HG03095 (cell line): ENCODE data around the gene UBE2QL1.

ENCODE experiments used
- ATAC-seq: cut with Tn5 transposase; IDR thresholded peaks from one replicate; pipeline ENCODE4 v1.9.1; 2021; ENCODE audit warnings: moderate library complexity; ENCODE audit not compliant: unreplicated experiment

The UBE2QL1 gene

DNA sequence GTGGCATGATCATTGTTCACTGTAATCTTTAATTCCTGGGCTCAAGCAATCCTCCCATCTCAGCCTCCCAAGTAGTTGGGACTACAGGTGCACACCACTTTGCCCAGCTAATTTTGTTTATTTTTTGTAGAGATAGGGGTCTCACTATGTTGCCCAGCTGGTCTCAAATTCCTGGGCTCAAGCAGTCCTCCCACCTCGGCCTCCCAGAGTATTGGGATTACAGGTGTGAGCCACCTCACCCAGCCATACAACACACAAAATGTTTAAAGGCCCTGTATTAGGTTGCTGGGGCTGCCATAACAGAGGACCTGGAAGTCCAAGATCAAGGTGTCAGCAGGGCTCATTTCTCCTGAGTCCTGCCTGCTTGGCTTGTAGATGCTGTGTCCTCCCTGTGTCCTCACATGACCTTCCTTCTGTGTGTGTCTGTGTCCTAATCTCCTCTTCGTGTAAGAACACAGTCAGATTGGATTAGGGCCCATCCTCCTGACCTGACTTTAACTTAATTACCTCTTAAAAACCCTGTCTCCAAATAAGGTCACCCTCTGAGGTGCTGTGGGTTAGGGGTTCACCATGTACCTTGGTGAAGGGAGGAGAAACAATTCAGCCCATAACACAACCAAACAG, 5.4 kb downstream of the UBE2QL1 start:
- ATAC-seq, result no peak

DNA sequence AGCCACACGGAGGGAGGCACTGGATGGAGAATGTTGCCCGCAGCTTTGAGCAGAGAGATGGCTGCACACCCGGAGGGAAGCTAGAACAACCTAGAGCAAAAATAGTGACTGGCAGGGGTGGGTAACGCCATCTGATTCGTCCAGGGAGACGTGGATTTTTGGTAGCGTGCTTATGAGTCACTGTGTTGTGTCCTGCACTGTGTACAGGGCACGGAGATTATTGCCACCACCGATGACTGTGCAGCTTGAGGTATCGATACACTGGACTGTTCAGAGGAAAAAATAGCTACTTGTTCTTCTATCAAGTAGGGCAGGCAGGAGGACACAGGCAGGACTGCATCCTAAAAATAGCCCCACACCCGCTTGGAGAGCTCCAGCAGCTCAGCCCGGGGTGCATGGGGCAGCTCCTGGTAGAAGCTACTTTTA, 6.0 kb downstream of the UBE2QL1 start:
- ATAC-seq, result no peak

DNA sequence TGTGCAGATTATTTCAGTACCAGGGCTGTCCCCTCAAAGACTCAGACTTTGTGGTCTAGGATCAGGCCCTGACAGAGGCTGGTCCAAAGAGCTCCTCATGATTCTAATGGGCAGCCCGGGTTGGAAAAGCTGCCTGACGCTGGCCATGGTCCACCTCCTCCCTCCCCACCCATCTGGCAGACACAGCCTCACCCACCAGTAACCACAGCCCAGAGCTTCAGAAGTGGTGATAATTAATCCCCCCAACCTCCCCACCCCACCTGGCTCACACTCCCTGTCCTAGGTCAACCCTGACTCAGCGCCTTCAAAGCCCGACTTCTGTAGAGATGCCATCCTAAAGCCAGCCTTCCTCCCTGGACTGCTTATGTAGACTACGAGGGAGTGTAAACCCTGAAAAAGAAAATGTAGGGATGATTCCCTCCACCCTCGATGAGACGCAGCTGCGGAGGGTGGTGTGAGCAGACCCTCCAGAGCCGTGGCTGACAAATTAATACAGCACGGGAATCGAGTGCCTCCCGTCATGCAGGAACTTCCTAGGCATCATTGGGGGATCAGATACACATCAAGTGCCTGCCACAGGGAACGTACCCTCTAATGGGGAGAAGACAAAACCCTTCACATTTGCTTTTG, 7.0 kb downstream of the UBE2QL1 start:
- no peak for ATAC-seq

DNA sequence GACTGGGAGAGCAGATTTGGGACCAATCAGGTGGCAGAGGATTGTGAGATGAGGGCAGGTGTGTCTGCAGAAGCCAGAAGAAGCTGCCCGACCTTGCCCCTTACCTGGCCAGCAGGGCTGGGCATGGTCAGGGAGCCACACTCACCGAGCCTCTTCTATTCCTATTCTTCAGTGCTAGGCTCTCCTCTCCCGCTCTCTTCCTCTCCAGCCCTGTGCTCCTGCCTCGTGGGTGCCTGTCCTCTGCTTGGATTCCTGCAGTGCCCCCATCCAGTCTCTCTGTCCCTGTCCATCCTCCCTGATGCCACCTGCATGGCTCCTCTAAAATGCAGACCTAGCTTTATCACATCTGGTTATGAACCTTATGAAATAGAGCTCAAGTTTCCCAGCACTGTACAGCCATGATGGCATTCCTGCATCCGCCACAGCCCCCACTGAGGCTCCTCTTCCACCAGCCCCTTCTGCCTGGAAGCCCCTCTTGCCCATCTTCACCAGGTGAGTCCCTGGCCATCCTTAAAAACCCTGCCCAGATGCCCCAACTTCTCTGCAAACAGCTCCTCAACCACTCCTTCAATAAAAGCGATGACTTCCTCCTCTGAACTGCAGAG, 8.2 kb downstream of the UBE2QL1 start:
- ATAC-seq, result no peak

DNA sequence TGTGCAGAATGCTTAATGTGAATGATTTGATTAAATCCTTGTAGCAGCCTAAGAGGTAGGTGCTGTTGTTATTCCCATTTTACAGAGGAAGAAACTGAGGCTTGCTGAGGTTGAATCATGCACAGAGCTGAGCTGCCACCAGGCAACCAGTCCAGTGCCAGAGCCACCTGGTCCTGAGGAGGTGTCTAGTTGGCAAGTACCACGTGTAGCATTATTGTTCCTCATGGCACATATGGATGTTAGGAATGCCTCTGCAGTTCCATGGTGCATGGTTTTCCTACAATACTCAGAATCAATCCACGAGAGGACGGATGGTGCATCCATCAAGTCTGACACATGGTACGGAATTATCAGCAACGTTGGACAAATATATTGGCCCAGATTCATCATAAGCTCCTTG, 8.9 kb downstream of the UBE2QL1 start:
- no peak for ATAC-seq

DNA sequence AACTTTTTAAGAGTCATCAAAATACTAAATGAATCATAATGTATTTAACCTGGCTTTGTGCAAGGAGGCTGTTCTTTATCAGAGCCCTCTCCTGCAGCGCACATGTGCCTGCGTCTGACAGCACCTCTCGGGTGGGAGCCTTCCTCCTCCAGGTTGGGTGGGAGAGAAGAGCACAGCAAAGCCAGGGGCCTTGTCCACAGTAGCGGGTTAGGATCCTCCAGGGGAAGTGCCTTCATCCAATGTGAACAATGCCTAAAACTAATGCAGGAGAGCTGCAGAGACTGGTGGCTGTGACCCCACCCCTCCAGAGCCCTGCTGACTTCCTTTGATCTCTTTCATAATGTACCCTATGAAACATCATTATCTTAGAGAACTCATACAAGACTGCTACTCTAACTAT, 10.2 kb downstream of the UBE2QL1 start:
- ATAC-seq, result no peak

DNA sequence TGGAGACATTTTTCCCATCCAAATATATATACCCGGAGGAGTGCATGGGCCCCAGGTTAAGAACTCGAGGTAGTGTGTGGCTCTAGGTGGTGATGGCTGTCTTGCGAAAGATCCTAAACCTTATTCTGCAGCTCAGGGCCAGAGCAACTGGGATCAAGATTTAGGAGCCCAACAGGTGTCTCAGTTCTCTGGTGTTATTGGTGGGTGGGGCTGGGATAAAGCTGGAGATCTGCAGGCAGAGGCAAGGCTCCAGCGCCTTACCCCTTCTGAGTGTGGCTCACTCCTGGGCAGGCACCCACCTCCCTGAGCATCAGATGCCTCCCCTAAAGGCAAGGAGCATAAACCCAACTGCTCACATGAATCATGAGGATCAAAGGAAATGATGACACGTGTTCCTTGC, 11.2 kb downstream of the UBE2QL1 start:
- no peak for ATAC-seq

DNA sequence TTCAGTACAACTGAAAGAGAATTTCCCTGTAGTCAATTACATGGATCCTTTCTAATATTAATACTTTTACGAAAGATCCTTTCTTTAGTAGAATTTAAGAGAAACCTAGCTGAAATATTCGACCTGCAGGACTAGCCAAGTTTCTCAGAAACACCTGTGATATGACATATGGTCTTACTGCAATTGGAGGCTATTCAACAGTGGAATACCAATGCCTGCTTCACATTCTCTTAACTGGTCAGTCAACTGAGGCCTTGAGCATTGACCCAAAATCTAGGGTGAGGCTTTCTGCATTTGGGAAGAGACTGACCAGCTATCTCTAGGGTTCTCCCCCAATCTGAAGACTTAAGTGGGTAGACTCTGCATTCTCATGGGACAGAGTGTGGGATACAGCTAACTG, 12.3 kb downstream of the UBE2QL1 start:
- ATAC-seq, result no peak

DNA sequence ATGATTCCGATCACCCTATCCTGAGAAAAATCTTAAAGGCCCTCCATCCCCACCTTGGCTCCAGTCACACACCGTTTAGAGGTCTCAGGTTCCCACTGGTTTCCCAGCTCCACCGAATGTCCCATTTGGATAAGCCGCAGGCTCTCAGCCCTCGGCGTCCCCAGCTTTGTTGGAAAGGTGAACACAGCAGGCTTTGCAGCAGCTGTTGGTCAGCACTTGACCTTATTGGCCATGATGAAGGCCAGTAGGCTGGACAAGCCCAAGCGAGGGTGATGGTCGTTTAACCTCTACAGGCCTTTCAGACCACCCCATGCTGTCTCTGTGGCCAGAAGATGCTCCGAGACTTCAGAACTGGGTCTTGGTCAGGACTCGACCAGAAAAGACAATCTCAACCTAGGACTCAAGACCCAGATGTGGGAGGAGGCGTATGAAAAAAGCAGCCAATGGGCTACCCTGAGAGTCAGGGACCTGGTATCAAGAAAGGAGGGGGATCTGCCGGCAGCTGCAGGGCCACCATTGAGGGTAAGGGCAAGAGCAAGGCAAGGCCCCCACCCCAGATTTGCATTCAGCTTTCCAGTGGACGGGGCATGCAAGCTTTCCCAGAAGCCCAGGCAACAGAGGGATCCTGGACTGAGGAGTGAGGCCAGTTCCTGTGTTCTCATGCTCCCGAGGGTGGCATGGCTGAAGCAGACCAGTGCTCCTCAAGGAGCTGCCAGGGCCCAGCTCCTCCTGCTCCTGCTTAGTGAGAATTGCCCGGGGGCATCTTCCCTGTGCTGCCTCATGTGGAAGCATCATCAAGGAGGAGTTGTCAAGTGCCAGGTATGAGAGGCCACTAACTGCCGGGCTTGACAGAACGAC, 13.4 kb downstream of the UBE2QL1 start:
- no peak for ATAC-seq

DNA sequence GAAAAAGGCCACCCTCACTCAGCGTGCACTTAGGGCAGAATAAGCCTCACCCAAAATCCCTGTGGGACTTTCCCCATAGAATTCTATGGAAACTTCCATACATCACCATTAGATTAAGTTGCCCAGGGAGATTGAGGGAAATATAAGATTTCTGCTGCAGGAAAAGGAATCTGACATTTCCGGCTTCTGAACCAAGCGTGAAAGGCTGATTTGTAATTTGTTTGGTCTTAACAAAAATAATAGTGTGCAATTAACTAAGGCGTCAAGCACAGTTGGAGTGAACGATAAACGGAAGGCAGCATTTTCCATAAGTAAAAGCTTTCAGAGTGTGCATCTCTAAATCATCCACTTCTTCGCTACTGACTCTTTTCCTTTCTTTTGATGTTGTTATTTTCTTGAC, 14.0 kb downstream of the UBE2QL1 start:
- no peak for ATAC-seq

DNA sequence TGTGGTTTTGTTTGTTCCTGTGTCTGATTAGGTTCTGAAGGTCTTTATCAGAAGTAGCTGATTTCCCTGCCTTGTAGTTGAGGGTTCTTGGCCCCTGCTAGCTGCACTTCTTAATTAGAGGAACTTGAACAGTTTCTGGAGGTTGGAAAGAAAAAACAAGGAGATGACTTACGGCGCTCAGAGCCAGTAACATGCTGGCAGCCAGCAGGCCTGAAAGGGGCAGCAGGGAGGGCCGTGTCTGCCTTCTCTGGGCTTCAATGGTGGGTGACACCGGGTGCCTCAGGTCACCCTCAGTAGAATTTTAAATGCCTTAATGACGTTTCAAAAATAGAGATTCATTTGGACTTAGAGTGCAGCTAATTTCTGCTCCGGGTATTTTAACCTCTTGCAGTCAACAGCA, 15.8 kb downstream of the UBE2QL1 start:
- no peak for ATAC-seq

DNA sequence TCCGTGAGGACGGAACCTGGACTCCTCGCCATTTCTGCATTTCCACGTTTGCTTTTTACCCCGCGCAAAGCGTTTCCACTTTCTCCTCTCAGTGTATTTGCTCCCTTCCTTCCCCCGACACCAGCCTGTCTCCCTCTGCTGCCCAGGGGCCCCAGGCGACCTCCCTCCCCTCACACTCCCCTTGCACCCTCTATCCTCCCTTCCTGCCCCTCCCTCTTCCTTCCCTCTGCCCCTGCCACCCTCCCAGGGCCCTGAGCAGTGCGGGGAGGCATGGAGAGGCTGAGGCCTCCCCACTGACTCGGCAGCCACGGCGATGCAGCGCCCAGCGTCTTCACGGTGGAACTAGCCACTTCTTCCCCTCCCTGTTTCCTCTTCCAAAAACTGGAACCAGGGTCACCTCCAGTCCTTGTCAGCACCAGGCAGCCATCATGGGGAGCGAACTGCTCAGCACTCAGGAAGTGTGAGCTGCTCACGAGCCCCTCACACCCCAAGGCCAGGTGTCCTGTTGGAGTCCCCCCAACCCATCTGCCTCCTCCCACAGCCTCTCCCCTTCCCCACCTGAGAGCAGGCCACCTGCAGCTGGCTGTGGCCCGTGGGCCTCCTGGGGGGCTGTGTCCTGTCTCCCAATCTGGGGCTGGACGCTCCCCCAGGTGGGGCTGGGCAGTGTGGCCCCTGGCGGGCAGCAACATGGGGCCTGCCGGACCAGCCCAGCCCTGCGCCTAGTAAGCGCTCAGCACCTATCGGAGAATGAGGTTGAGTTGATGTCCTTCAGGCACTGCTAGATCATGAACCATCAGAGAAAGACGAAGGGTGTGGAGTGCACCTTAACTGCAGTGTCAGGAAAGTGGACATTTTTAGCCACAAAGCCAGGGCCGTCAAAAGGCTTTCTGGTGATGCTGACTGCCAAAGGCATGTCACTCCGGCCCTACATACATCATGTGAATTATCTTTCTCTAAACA, 17.5 kb downstream of the UBE2QL1 start:
- ATAC-seq, result no peak

DNA sequence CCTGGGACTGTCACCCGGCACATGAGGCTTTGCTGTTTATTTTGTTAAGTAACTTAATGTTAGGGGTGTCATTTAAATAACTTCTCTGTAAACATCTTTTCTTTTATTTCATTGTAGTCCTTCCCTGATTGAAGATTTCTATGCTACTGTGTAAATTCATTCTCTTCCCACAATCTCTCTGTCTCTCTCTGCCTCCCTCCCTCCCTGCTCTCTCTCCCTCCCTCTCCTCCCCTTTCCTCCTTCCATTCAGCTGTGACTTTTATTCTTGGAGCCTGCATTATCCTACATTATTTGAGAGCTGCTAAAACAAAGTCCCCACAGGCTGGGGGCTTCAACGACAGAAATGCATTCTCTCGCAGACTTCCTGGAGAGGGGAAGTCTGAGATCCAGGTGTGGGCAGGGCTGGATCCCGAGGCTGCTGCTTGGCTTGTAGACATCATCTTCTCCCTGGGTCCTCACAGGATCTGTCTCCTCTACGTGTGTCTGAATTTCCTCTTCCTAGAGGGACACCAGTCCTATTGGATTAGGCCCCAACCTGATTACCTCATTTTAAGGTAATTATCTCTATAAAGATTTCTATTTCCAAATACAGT, 18.4 kb downstream of the UBE2QL1 start:
- no peak for ATAC-seq

DNA sequence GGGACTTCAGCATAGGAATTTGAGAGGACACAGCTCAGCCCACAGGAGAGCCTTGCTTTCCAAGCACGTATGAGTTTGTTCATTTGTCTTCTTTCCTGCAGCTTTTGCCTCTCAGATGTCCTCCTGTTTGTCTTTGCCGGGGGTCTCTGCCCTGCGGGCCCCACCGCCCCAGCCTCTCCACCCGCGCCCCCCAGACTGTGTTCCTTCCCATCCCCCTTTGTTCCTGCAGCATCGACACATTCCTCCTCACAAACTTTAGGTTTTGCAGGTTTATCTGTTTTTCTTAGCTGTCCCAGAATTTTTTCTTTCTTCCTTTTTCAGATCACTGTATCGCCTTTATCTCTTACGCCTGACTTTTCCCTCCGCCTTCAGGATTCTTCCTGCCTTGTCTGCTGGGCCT, 18.9 kb downstream of the UBE2QL1 start:
- no peak for ATAC-seq

DNA sequence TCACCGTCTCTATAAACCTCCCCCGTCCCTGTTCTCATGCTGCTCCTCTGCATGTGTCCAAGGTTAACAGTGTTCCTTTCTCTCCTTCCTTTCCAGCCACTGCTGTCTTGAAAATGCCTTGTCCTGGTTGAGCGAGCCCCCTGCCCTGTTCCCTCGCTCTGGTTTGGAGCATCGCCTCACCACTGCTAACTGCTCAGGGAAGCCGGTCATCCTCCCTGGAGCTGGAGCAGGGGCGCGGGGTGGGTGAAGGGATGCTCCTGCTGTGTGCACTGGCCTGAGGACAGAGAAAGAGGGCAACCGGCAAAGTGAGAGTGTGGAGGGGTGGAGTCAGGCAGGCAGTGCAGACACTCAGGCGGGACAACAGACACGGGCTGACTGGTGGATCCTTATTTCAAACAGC, 19.4 kb downstream of the UBE2QL1 start:
- no peak for ATAC-seq

DNA sequence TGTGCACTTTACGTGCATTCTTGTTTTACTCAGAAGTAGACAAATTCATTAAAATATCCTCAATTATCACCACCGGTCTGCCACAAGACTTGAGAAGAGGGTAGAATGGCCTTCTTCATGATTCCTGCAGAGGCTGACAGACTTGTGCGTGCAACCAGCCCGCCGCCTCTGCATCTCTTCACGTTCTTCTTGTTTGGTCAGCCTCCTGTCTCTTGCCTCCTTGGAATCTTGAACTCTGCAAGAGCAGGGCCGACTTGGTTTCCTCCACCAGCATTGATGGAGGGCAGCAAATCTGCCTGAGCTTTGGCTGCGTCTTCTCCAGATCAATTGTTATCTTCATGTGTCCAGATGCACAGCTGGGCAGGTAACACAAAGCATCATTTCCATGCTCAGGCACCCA, 20.2 kb downstream of the UBE2QL1 start:
- no peak for ATAC-seq

DNA sequence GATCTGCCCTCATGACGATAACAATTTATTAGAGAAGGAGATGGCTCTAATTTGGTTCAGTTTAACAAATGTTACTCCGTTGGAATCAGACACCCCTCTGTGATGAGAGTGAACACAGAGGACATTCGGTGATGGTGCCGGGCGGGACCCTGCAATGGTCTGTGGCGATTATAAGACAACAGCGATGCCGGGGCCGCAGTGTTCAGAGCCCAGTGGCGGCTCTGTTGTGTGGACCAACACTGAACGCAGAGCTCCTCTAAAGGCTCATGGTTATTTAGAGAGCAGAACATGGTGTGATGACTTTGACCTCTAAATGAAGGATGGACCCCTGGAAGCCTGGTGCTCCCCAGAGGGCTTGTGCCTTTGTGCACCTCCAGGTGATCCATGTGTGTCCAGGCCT, 21.2 kb downstream of the UBE2QL1 start:
- ATAC-seq, result no peak

DNA sequence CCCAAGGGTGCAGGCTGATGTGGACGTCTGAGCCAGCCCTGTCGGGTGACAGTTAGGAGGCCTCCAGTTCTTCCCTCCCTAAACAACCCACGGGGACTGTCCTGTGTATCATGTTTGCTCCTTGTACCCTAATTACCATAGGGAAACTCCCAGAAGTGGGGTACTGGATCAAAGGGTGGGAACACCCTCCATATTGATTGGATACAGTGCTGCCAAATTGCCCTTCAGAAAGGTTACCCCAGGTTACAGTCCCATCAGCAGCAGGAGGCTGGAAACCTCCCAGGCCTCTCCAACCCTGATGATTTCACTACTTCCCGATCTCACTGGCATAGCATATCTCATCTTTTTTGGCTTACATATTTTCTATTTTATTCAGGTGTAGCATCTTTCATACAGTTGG, 22.0 kb downstream of the UBE2QL1 start:
- no peak for ATAC-seq

DNA sequence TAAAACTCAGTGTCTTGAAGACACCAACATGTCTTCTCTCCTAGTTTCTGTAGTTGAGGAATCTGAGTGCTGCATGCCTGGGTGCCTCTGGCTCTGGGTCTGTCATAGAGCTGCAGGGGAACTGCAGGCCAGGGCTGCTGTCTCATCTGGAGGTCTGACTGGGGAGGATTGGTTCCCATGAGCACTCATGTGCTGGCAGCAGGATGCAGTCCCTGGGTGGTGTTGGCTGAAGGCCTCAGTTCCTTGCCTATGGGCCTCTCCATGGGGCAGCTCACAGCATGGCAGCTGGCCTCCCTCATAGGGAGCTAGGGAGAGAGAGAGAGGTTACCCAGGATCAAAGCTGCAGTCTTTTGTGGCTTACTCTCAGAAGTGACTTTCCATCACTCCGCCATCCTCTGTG, 22.6 kb downstream of the UBE2QL1 start:
- no peak for ATAC-seq

DNA sequence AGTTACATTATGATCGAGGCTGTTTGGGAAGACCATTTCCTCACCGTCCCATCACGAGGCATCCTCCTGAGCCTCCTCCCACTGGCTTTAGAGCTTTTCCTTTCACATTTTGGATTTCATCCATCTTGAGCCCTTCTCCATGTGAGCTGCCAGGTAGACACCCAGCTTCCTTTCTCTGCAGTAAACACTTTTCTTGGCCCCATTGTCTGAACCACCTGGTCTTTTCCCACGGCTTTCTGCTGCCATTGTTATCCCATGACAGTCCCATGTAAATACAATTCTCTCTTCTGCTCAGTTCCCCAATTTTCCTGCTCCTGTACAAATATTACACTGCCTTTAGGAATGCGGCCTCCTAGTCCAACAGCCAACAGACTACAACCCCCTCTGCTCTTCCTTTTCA, 24.1 kb downstream of the UBE2QL1 start:
- no peak for ATAC-seq
